Glomerular endothelial cell (primary cell): ENCODE results near the gene NDRG3. TPM values are rescaled to one million over a fixed set of nuclear protein-coding genes. Genes with fewer than 3 reads are reported as not detected.
"Not testable (repeated sequence)": the region's sequence is repeated elsewhere in the genome, so short reads cannot be mapped to it uniquely, and the experiment has no call there.

Experiments
- DNase-seq: peaks from one replicate; pipeline ENCODE4 v3.0.0-alpha.2; 2011; ENCODE audit warnings: low read depth, low spot score; ENCODE audit errors: extremely low read depth
- total RNA-seq: library from RNA; depleted of rRNA; stranded (reverse); fragments of >200 nt; gene quantifications from 2 replicates; pipeline ENCODE4 v1.2.3, GENCODE V29; 2015

The NDRG3 gene
- total RNA-seq, 1 donor from 2014 or later: 21.0 TPM

- no peak for DNase-seq
Observed at GRCh38 chr20:36700438-36700837, 45.5 kb downstream of the NDRG3 start.

GRCh38 chr20:36695467-36695866 lies 50.4 kb downstream of the NDRG3 start:
- DNase-seq: not testable (repeated sequence)

- no peak for DNase-seq
Observed at GRCh38 chr20:36688630-36689029, 57.3 kb downstream of the NDRG3 start.

GRCh38 chr20:36687850-36688249 lies 58.0 kb downstream of the NDRG3 start:
- no peak for DNase-seq

- DNase-seq: no peak
Observed at GRCh38 chr20:36686944-36687343, 58.9 kb downstream of the NDRG3 start.

- DNase-seq: no peak
Observed at GRCh38 chr20:36686504-36686903, 59.4 kb downstream of the NDRG3 start.

- no peak for DNase-seq
Observed at GRCh38 chr20:36684747-36685146, 61.1 kb downstream of the NDRG3 start.

GRCh38 chr20:36682311-36682710 lies 63.6 kb downstream of the NDRG3 start:
- no peak for DNase-seq

- no peak for DNase-seq
Observed at GRCh38 chr20:36677422-36677771, 68.5 kb downstream of the NDRG3 start.

- DNase-seq: no peak
Observed at GRCh38 chr20:36676701-36677421, 69.0 kb downstream of the NDRG3 start.

GRCh38 chr20:36675545-36675944 lies 70.3 kb downstream of the NDRG3 start:
- not testable (repeated sequence) for DNase-seq

GRCh38 chr20:36672991-36673390 lies 72.9 kb downstream of the NDRG3 start:
- no peak for DNase-seq

GRCh38 chr20:36670665-36671357 lies 75.1 kb downstream of the NDRG3 start:
- DNase-seq: no peak

- no peak for DNase-seq
Observed at GRCh38 chr20:36666181-36666740, 79.6 kb downstream of the NDRG3 start.

- no peak for DNase-seq
Observed at GRCh38 chr20:36663031-36663430, 82.9 kb downstream of the NDRG3 start.

GRCh38 chr20:36658300-36658699 lies 87.6 kb downstream of the NDRG3 start:
- no peak for DNase-seq

- DNase-seq: no peak
Observed at GRCh38 chr20:36656733-36657132, 89.2 kb downstream of the NDRG3 start.

GRCh38 chr20:36655004-36655403 lies 90.9 kb downstream of the NDRG3 start:
- DNase-seq: no peak

- no peak for DNase-seq
Observed at GRCh38 chr20:36654506-36654905, 91.4 kb downstream of the NDRG3 start.

- DNase-seq: no peak
Observed at GRCh38 chr20:36653456-36653855, 92.4 kb downstream of the NDRG3 start.

- no peak for DNase-seq
Observed at GRCh38 chr20:36647196-36648121, 98.4 kb downstream of the NDRG3 start.
